ENCODE measurements around the gene PCDH9. TPM values are rescaled to one million over a fixed set of nuclear protein-coding genes. Genes with fewer than 3 reads are reported as not detected.

The PCDH9 gene
- total and polyA plus RNA-seq, 10 of the 15 experiments (the other 5 are each of a cell fraction or from before 2014, with no cell fraction given) = 0.02 to 2.3 (median 0.05) TPM; not detected in 1

DNA sequence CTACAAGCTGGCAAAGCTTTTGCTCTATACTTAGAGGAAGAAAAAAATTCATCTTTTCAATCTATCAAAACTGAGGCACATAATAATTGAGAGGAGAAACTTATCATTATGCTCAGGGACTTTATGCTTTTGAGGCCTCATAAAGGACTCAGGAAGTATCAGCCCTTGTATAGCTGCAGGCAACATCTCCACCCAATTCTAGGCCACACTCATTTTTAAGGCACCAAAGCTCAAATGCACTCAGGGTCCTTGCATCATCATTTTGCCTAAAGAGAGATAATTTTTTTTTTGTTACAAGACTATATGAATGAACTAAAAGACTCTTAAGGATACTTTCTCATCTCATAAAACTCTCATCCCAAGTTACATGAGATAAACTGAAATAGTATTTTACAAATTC, 78.5 kb downstream of the PCDH9 start:
- Histone ChIP-seq H3K4me2 (ENCODE audit: control insufficient read depth, insufficient read depth) (no peak overlapping the region), H3K9ac (ENCODE audit: control insufficient read depth, insufficient read depth, low read length) (no peak overlapping the region), H3K4me3 (no peak overlapping the region), H2AFZ (ENCODE audit: control insufficient read depth, low read depth, low read length) (no peak overlapping the region), H3K4me1 (ENCODE audit: control insufficient read depth, insufficient read depth, low read length) (no peaks in the 10 kb centered on the region), H4K20me1 (ENCODE audit: control insufficient read depth, insufficient read depth) (no peaks in the 10 kb centered on the region), H3K36me3 (ENCODE audit: control insufficient read depth in 2 of 2, insufficient read depth in 2 of 2, low read length in 1 of 2) (no peaks in the 10 kb centered on the region), H3K27me3 (replicated peaks in 1 of 2; ENCODE audit: control insufficient read depth in 2 of 2, insufficient read depth in 2 of 2, low read length in 1 of 2) (no peaks in the 10 kb centered on the region), H3K9me3 (replicated peaks; ENCODE audit: control insufficient read depth, insufficient read depth, low read length) (no peaks in the 10 kb centered on the region), H3K27ac (ENCODE audit: control insufficient read depth, insufficient read depth) (no peak overlapping the region), H3K79me2 (ENCODE audit: control insufficient read depth, insufficient read depth, low read length) (no peaks in the 10 kb centered on the region)
- RAD21 ChIA-PET (ENCODE audit: unreplicated experiment) = no interaction called here
- SMC1A ChIA-PET (ENCODE audit: uncharacterized antibody, unreplicated experiment) = interaction anchor here (0.7 to 0.9 kb wide), 3 partner anchors 8 to 58 kb away, joined by 3 read pairs; no protein-coding TSS in a partner anchor
- ATAC-seq (no peak), FAIRE-seq (no peak), DNase-seq (ENCODE audit: low read depth, low spot score) (no peak)
- CTCF ChIA-PET = interaction anchor here (0.6 kb wide), 1 partner anchor 72 kb away, joined by 3 read pairs; no protein-coding TSS in a partner anchor
- in situ Hi-C loops (cut with MboI) (no loop called here), intact Hi-C loops (cut with micrococcal nuclease; ENCODE audit: unreplicated experiment) (no loop called here)
- POLR2A ChIA-PET = no interaction called here
- BruUV-seq (replicated peaks) = no TSS peak
- TF ChIP-seq, protein P1, sequence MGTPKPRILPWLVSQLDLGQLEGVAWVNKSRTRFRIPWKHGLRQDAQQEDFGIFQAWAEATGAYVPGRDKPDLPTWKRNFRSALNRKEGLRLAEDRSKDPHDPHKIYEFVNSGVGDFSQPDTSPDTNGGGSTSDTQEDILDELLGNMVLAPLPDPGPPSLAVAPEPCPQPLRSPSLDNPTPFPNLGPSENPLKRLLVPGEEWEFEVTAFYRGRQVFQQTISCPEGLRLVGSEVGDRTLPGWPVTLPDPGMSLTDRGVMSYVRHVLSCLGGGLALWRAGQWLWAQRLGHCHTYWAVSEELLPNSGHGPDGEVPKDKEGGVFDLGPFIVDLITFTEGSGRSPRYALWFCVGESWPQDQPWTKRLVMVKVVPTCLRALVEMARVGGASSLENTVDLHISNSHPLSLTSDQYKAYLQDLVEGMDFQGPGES (IDR thresholded peaks at IDR 0.05) = no peak
- TF ChIP-seq, protein P2, sequence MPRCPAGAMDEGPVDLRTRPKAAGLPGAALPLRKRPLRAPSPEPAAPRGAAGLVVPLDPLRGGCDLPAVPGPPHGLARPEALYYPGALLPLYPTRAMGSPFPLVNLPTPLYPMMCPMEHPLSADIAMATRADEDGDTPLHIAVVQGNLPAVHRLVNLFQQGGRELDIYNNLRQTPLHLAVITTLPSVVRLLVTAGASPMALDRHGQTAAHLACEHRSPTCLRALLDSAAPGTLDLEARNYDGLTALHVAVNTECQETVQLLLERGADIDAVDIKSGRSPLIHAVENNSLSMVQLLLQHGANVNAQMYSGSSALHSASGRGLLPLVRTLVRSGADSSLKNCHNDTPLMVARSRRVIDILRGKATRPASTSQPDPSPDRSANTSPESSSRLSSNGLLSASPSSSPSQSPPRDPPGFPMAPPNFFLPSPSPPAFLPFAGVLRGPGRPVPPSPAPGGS (IDR thresholded peaks at IDR 0.05; ENCODE audit: borderline replicate concordance, insufficient read depth, low read depth, low read length, poor library complexity, severe bottlenecking) = no peak
- TF ChIP-seq NR2C1 (IDR thresholded peaks at IDR 0.05) (no peak), NR2C2 (IDR thresholded peaks at IDR 0.05; ENCODE audit: borderline replicate concordance, control insufficient read depth, insufficient read length, low read depth) (no peak), RUNX3 (IDR thresholded peaks at IDR 0.05; ENCODE audit: low read length) (no peak), JUND (IDR thresholded peaks at IDR 0.05; ENCODE audit: low read depth, low read length) (no peak), PAX8 (IDR thresholded peaks at IDR 0.05) (no peak), DPF2 (IDR thresholded peaks at IDR 0.05) (no peak), ZSCAN29 (IDR thresholded peaks at IDR 0.05) (no peak), MEF2A (IDR thresholded peaks at IDR 0.05; ENCODE audit: insufficient read depth, low read depth, low read length) (no peak), NFYA (IDR thresholded peaks at IDR 0.05; ENCODE audit: borderline replicate concordance, low read depth, low read length) (no peak), ESRRA (IDR thresholded peaks at IDR 0.05; ENCODE audit: low read length) (no peak), SREBF2 (IDR thresholded peaks at IDR 0.05; ENCODE audit: low read length) (no peak), ZNF622 (IDR thresholded peaks at IDR 0.05) (no peak)
- TF ChIP-seq, protein P3, sequence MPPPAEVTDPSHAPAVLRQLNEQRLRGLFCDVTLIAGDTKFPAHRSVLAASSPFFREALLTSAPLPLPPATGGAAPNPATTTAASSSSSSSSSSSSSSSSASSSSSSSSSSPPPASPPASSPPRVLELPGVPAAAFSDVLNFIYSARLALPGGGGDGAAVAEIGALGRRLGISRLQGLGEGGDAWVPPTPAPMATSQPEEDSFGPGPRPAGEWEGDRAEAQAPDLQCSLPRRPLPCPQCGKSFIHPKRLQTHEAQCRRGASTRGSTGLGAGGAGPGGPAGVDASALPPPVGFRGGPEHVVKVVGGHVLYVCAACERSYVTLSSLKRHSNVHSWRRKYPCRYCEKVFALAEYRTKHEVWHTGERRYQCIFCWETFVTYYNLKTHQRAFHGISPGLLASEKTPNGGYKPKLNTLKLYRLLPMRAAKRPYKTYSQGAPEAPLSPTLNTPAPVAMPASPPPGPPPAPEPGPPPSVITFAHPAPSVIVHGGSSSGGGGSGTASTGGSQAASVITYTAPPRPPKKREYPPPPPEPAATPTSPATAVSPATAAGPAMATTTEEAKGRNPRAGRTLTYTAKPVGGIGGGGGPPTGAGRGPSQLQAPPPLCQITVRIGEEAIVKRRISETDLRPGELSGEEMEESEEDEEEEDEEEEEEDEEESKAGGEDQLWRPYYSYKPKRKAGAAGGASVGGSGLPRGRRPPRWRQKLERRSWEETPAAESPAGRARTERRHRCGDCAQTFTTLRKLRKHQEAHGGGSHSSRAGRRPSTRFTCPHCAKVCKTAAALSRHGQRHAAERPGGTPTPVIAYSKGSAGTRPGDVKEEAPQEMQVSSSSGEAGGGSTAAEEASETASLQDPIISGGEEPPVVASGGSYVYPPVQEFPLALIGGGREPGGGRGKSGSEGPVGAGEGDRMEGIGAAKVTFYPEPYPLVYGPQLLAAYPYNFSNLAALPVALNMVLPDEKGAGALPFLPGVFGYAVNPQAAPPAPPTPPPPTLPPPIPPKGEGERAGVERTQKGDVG (CRISPR knock-in tag; IDR thresholded peaks at IDR 0.05) = no peak
- TF ChIP-seq, protein P4, sequence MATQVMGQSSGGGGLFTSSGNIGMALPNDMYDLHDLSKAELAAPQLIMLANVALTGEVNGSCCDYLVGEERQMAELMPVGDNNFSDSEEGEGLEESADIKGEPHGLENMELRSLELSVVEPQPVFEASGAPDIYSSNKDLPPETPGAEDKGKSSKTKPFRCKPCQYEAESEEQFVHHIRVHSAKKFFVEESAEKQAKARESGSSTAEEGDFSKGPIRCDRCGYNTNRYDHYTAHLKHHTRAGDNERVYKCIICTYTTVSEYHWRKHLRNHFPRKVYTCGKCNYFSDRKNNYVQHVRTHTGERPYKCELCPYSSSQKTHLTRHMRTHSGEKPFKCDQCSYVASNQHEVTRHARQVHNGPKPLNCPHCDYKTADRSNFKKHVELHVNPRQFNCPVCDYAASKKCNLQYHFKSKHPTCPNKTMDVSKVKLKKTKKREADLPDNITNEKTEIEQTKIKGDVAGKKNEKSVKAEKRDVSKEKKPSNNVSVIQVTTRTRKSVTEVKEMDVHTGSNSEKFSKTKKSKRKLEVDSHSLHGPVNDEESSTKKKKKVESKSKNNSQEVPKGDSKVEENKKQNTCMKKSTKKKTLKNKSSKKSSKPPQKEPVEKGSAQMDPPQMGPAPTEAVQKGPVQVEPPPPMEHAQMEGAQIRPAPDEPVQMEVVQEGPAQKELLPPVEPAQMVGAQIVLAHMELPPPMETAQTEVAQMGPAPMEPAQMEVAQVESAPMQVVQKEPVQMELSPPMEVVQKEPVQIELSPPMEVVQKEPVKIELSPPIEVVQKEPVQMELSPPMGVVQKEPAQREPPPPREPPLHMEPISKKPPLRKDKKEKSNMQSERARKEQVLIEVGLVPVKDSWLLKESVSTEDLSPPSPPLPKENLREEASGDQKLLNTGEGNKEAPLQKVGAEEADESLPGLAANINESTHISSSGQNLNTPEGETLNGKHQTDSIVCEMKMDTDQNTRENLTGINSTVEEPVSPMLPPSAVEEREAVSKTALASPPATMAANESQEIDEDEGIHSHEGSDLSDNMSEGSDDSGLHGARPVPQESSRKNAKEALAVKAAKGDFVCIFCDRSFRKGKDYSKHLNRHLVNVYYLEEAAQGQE (IDR thresholded peaks at IDR 0.05; ENCODE audit: low read depth, low read length) = no peak
